WTC11 (cell line): ENCODE results near the gene IL1B. TPM values are rescaled to one million over a fixed set of nuclear protein-coding genes. Genes with fewer than 3 reads are reported as not detected.

Source experiments
- SP1 ChIP-seq: sonication (generic); formaldehyde crosslinking; conservative IDR thresholded peaks from 2 replicates; pipeline ENCODE4 v1.8.1; 2022; ENCODE audit warnings: missing genetic modification reagents
- ZNF219 ChIP-seq: sonication (generic); formaldehyde crosslinking; IDR thresholded peaks from 2 replicates; pipeline ENCODE4 v1.8.0; 2023; ENCODE audit warnings: missing genetic modification reagents, mild to moderate bottlenecking, borderline replicate concordance
- total RNA-seq: library from RNA; stranded (reverse); gene quantifications from 3 replicates; pipeline ENCODE4 v1.2.3, GENCODE V29; 2021
- TF ChIP-seq, protein P1 (sequence below): sonication (generic); formaldehyde crosslinking; IDR thresholded peaks from 2 replicates; pipeline ENCODE4 v1.8.0; 2023; ENCODE audit warnings: missing genetic modification reagents, mild to moderate bottlenecking, borderline replicate concordance

IL1B gene
- total RNA-seq, 1 experiment from 2014 or later: not detected

DNA sequence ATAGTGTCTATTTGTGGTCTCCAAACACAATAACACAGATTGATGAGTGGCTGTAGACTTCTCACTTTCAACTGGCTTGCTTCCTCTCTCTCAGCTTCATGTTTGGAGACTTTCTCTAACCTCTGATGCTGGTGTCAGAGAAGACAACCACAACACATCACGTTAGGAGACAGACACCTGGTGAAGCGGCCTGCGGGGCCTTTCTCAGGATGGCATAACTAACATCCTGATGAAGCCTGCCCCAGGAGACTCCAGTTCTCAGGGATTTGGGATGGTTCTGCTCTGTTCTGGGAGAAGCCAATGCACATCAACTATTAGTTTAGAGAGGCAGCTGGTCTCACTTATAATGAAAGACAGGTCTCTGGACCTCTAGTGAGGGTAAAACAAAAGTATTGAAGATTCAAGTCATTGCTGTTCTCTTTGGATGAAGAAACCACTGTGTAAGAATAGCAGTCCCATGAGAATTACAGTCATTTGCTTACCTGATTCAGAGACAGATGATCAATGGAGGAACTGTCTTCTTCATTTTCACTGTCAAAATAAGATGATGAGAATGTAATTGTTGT lies 54.3 kb downstream of the IL1B start (continued):
- TF ChIP-seq, protein P1, sequence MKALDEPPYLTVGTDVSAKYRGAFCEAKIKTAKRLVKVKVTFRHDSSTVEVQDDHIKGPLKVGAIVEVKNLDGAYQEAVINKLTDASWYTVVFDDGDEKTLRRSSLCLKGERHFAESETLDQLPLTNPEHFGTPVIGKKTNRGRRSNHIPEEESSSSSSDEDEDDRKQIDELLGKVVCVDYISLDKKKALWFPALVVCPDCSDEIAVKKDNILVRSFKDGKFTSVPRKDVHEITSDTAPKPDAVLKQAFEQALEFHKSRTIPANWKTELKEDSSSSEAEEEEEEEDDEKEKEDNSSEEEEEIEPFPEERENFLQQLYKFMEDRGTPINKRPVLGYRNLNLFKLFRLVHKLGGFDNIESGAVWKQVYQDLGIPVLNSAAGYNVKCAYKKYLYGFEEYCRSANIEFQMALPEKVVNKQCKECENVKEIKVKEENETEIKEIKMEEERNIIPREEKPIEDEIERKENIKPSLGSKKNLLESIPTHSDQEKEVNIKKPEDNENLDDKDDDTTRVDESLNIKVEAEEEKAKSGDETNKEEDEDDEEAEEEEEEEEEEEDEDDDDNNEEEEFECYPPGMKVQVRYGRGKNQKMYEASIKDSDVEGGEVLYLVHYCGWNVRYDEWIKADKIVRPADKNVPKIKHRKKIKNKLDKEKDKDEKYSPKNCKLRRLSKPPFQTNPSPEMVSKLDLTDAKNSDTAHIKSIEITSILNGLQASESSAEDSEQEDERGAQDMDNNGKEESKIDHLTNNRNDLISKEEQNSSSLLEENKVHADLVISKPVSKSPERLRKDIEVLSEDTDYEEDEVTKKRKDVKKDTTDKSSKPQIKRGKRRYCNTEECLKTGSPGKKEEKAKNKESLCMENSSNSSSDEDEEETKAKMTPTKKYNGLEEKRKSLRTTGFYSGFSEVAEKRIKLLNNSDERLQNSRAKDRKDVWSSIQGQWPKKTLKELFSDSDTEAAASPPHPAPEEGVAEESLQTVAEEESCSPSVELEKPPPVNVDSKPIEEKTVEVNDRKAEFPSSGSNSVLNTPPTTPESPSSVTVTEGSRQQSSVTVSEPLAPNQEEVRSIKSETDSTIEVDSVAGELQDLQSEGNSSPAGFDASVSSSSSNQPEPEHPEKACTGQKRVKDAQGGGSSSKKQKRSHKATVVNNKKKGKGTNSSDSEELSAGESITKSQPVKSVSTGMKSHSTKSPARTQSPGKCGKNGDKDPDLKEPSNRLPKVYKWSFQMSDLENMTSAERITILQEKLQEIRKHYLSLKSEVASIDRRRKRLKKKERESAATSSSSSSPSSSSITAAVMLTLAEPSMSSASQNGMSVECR (CRISPR knock-in tag): no peak
- no peak for TF ChIP-seq SP1 (CRISPR knock-in tag)
- no peak for TF ChIP-seq ZNF219 (CRISPR knock-in tag)

Other genes with a start within 250 kb of the IL1B start
- gene SLC20A1, start 190.8 kb downstream of the IL1B start, total RNA-seq: 59.9 to 64.4 TPM (median 60.1 TPM) in 3 replicates
- not detected in 3 replicates for gene NT5DC4, start 115.8 kb downstream of the IL1B start, total RNA-seq
- gene CKAP2L, start 72.2 kb downstream of the IL1B start, total RNA-seq: 17.7 to 25.6 TPM (median 17.9 TPM) in 3 replicates
- 0.34 to 0.55 TPM (median 0.42 TPM) in 3 replicates for gene IL1A, start 52.3 kb downstream of the IL1B start, total RNA-seq
- 0.30 to 0.48 TPM in 2 of 3 replicates, not detected in the other for gene IL37, start 74.4 kb upstream of the IL1B start, total RNA-seq
- gene IL36G, start 141.2 kb upstream of the IL1B start, total RNA-seq: 0.32 TPM in 1 of 3 replicates, not detected in the others
- gene IL36A, start 168.7 kb upstream of the IL1B start, total RNA-seq: not detected in 3 replicates
- gene IL36B, start 216.1 kb upstream of the IL1B start, total RNA-seq: not detected in 3 replicates
- not detected in 3 replicates for gene IL36RN, start 222.4 kb upstream of the IL1B start, total RNA-seq
- gene IL1F10, start 231.2 kb upstream of the IL1B start, total RNA-seq: not detected in 3 replicates